ENCODE measurements around the gene ZIC5. TPM values are rescaled to one million over a fixed set of nuclear protein-coding genes. Genes with fewer than 3 reads are reported as not detected.

ZIC5 gene
- polyA plus RNA-seq, 2 of the 4 experiments (the other 2 are of a cell fraction): 2.8 to 3.1 TPM

DNA sequence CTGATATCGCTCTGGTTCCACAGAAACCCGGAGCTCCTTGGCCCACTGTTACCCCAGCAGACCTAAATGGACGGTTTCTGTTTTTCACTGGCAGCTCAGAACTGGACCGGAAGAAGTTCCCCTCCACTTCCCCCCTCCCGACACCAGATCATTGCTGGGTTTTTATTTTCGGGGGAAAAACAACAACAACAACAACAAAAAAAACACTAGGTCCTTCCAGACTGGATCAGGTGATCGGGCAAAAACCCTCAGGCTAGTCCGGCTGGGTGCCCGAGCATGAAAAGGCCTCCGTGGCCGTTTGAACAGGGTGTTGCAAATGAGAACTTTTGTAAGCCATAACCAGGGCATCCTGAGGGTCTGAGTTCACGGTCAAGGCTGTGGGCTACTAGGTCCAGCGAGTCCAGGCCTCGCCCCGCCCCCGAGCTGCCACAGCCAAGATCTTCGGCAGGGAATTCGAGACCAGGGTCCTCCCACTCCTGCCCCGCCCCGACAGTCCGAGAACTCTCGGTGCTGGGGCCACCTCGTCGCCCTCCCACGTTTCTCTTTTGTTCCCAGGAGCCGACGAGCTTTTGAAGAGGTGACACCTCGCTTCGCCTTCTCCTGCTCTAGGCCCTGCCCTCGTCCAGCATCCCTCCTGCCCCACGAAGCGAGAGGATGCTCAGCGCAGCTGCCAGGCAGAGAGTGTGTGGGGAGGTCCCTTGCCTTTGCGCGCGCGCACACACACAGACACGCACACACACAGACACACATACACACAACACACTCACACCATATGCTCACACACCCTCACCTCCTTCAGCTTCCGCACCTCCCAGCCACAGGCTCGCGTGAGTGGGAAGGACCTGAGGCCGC, 18.8 kb upstream of the ZIC5 start:
- H3K9me3 ChIP-seq: no peaks in the 10 kb centered on the region
- TF ChIP-seq, protein P1, sequence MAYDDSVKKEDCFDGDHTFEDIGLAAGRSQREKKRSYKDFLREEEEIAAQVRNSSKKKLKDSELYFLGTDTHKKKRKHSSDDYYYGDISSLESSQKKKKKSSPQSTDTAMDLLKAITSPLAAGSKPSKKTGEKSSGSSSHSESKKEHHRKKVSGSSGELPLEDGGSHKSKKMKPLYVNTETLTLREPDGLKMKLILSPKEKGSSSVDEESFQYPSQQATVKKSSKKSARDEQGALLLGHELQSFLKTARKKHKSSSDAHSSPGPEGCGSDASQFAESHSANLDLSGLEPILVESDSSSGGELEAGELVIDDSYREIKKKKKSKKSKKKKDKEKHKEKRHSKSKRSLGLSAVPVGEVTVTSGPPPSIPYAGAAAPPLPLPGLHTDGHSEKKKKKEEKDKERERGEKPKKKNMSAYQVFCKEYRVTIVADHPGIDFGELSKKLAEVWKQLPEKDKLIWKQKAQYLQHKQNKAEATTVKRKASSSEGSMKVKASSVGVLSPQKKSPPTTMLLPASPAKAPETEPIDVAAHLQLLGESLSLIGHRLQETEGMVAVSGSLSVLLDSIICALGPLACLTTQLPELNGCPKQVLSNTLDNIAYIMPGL (CRISPR knock-in tag; IDR thresholded peaks at IDR 0.05; ENCODE audit: borderline replicate concordance): no peak
- CTCF ChIA-PET: interaction anchor here (0.6 to 1.0 kb wide), 2 partner anchors 8 to 245 kb away, joined by 4 read pairs; no protein-coding TSS in a partner anchor
- WGBS (ENCODE audit: missing lambda C conversion rate): 90% methylated on average over 42 of the region's 42 CpGs
- H3K27ac ChIP-seq: no peak overlapping the region
- DNase-seq (ENCODE audit: low read depth in 1 of 2, low spot score in 1 of 2) (no peak), ATAC-seq (no peak), FAIRE-seq (no peak)
- POLR2A ChIA-PET: no interaction called here
- H3K4me3 ChIP-seq: no peak overlapping the region
- H3K4me1 ChIP-seq: peaks cover 11% of the 10 kb centered on the region
- no peak overlapping the region for H3K4me2 ChIP-seq

DNA sequence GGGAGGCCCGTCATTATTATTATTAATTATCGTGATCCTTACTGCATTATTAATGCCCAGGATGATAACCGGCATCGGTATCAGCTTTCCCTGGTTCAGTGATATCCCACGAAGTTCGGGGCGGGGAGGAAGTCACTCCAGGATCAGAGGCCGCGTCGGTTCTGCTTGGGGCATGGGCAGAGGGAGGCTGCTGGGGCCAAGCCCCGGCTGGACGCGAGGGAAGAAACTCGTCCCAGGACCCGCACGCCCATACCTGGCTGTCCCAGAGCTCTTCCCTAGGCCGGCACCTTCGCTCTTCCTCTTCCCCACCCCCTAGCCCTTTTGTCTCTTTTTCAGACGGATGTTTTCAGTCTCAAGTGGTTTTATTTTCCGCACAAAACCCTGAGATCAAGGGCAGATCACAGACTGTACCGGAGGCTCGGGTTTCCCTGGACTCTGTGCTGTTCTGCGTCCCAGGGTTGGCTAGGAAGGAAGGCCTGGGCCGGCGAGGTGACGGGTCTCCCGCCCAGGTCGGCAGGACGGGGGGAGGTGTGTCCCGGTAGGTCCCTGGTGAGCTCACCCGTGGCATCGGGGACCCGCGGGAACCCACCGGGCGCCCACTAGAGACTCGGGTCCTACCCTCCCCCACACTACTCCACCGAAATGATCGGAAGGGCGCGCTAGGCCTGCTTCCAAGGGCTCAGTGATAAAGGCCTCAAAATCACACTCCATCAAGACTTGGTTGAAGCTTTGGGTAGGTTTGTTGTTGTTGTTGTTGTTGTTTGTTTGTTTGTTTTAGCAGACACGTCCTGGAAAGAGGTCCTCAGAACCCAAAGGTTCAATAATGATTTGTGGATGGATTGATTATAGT, 17.9 kb upstream of the ZIC5 start:
- FAIRE-seq (no peak), ATAC-seq (no peak), DNase-seq (ENCODE audit: low read depth in 1 of 2, low spot score in 1 of 2) (no peak)
- POLR2A ChIA-PET: no interaction called here
- Histone ChIP-seq H3K4me1 (peaks cover 12% of the 10 kb centered on the region), H3K9me3 (no peaks in the 10 kb centered on the region), H3K4me3 (no peak overlapping the region), H3K4me2 (no peak overlapping the region), H3K27ac (no peak overlapping the region)
- CTCF ChIA-PET: no interaction called here
- WGBS (ENCODE audit: missing lambda C conversion rate): 92% methylated on average over 30 of the region's 42 CpGs
- TF ChIP-seq CTCF (IDR thresholded peaks at IDR 0.05): no peak
- no peak for TF ChIP-seq RNF2 (IDR thresholded peaks at IDR 0.05; ENCODE audit: borderline replicate concordance, low read depth)
- TF ChIP-seq FOSB (CRISPR knock-in tag; IDR thresholded peaks at IDR 0.05): no peak
- no peak for TF ChIP-seq BCL3 (IDR thresholded peaks at IDR 0.05)

DNA sequence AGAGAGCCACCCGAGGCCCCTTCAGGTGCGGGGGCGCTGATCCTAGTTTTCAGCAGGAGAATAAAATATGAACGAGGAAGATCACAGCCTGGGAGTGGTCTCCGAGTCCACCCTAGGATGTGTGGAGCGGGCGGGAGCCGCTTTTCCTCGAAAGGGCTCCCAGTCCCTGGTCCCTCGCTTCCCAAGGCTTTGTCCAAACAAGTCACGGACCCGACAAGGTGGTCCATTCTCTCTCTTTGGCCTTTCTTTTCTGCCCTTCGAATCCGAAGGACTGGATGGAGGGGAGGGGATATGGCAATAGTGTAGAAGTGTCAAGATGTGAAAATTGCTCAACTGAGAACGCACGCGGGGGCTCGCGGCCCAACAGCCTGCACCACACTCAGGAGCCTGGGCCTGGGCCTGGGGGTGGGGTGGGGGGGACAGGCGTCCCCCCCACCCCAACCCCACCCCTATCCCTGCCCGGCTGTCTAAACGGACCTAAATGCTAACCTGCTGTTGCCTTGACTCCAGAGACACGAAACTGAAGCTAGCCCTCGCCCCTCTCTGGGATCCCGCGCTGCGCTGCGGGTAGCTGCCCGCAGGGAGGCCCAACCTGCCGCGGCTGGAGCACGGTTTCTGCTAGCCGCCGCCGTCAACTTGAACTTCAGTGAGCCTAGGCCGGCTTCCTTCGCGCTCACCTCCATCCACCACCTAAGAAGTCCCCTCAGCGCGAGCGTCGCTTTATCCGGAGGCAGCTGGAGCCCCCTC, 17.1 kb upstream of the ZIC5 start:
- CTCF ChIA-PET: no interaction called here
- WGBS (ENCODE audit: missing lambda C conversion rate): 94% methylated on average over 36 of the region's 43 CpGs
- no peaks in the 10 kb centered on the region for H3K9me3 ChIP-seq
- TF ChIP-seq, protein P2, sequence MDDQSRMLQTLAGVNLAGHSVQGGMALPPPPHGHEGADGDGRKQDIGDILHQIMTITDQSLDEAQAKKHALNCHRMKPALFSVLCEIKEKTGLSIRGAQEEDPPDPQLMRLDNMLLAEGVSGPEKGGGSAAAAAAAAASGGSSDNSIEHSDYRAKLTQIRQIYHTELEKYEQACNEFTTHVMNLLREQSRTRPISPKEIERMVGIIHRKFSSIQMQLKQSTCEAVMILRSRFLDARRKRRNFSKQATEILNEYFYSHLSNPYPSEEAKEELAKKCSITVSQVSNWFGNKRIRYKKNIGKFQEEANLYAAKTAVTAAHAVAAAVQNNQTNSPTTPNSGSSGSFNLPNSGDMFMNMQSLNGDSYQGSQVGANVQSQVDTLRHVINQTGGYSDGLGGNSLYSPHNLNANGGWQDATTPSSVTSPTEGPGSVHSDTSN (IDR thresholded peaks at IDR 0.05): no peak
- TF ChIP-seq EHF (CRISPR knock-in tag; IDR thresholded peaks at IDR 0.05): no peak
- no peak for TF ChIP-seq NFE2L2 (conservative IDR thresholded peaks at IDR 0.05; ENCODE audit: low read length)
- TF ChIP-seq BHLHE40 (IDR thresholded peaks at IDR 0.05; ENCODE audit: low read depth, low read length): no peak
- no peak for TF ChIP-seq HDAC2 (IDR thresholded peaks at IDR 0.05)
- no peak for TF ChIP-seq FOXS1 (CRISPR knock-in tag; IDR thresholded peaks at IDR 0.05)
- no peak overlapping the region for H3K4me3 ChIP-seq
- no peak overlapping the region for H3K4me2 ChIP-seq
- POLR2A ChIA-PET: no interaction called here
- no peak for ATAC-seq
- DNase-seq (ENCODE audit: low read depth in 1 of 2, low spot score in 1 of 2): no peak
- H3K4me1 ChIP-seq: peaks cover 14% of the 10 kb centered on the region
- no peak for FAIRE-seq
- no peak overlapping the region for H3K27ac ChIP-seq
